Breast epithelium (tissue), 4 donors: ENCODE data around the gene RBM15. TPM values are rescaled to one million over a fixed set of nuclear protein-coding genes. Genes with fewer than 3 reads are reported as not detected.

Experiments
- DNase-seq, 2 donors: peaks; one replicate each; pipeline ENCODE4 v3.0.0-alpha.2; 2019; ENCODE audit warnings: low spot score in 2 of 2
- H3K27ac ChIP-seq, 2 donors: fragments of 200-600 bp; sonication (generic) in 1 of 2; one replicate each; pipeline ENCODE4 v1.5.1; 2016 to 2019; ENCODE audit warnings: mild to moderate bottlenecking in 1 of 2
- H3K27me3 ChIP-seq, 2 donors: fragments of 200-600 bp; sonication (generic) in 1 of 2; one replicate each; pipeline versions ENCODE4 v1.5.1 to v1.6.0; 2017 to 2019; ENCODE audit warnings: control low read depth in 1 of 2, mild to moderate bottlenecking in 1 of 2
- H3K36me3 ChIP-seq: fragments of 200-600 bp; one replicate; pipeline ENCODE4 v1.5.1; 2019
- H3K4me1 ChIP-seq, 2 donors: fragments of 200-600 bp; sonication (generic); one replicate each; pipeline ENCODE4 v1.5.1; 2016 to 2019; ENCODE audit warnings: control low read depth in 1 of 2
- H3K4me3 ChIP-seq, 3 donors: fragments of 200-600 bp; sonication (generic); 1 replicate in 2 of 3; 2 replicates in 1 of 3; pipeline ENCODE4 v1.5.1; 2016 to 2019; ENCODE audit warnings: mild to moderate bottlenecking in 3 of 3, moderate library complexity in 2 of 3
- H3K9me3 ChIP-seq, 2 donors: fragments of 200-600 bp; sonication (generic) in 1 of 2; one replicate each; pipeline ENCODE4 v1.5.1; 2016 to 2019; ENCODE audit warnings: control low read depth in 1 of 2
- CTCF ChIP-seq, 3 donors: fragments of 450-650 bp; IDR thresholded peaks; one replicate each; pipeline ENCODE4 v1.5.1; 2016 to 2017; ENCODE audit warnings: antibody characterized with exemption in 3 of 3, mild to moderate bottlenecking in 3 of 3, moderate library complexity in 3 of 3
- POLR2A ChIP-seq: fragments of 450-650 bp; IDR thresholded peaks from one replicate; pipeline ENCODE4 v1.6.1; 2016; ENCODE audit warnings: antibody characterized with exemption, mild to moderate bottlenecking, moderate library complexity
- POLR2AphosphoS5 ChIP-seq, 3 donors: sonication (generic); formaldehyde crosslinking; IDR thresholded peaks; one replicate each; pipeline ENCODE4 v1.6.1; 2017; ENCODE audit warnings: antibody characterized with exemption in 3 of 3
- intact Hi-C: fragments of 100-400 bp; cut with DNase I; formaldehyde crosslinking; loops from one replicate; pipeline ENCODE4 v1.15.1; 2023; ENCODE audit warnings: low total_unique reads
- total RNA-seq, 3 donors: library from RNA; depleted of rRNA; stranded (reverse); fragments of >200 nt; gene quantifications; one replicate each; pipeline ENCODE4 v1.1.0, GENCODE V29; 2016

Gene RBM15
- total RNA-seq, 3 donors from 2014 or later, result 33.4 to 47.1 (median 35.4) TPM

- H3K9me3 ChIP-seq, result no peaks in the 10 kb centered on the region
- DNase-seq, result no peak
- no peaks in the 10 kb centered on the region for H3K4me1 ChIP-seq
- H3K4me3 ChIP-seq, result no peak overlapping the region
- no peak overlapping the region for H3K27ac ChIP-seq
- H3K27me3 ChIP-seq, result no peaks in the 10 kb centered on the region
- intact Hi-C loops, result no loop called here
- H3K36me3 ChIP-seq, result no peaks in the 10 kb centered on the region
- TF ChIP-seq POLR2A, result no peak
- TF ChIP-seq CTCF (IDR thresholded peaks at IDR 0.05), result no peak
- no peak for TF ChIP-seq POLR2AphosphoS5 (IDR thresholded peaks at IDR 0.05)
Measured at GRCh38 chr1:110393286-110393685, 54.1 kb downstream of the RBM15 start.

GRCh38 chr1:110393691-110394492 is 54.7 kb downstream of the RBM15 start:
- Histone ChIP-seq H3K4me1 (no peaks in the 10 kb centered on the region), H3K27me3 (no peaks in the 10 kb centered on the region), H3K27ac (no peak overlapping the region), H3K36me3 (no peaks in the 10 kb centered on the region), H3K4me3 (no peak overlapping the region), H3K9me3 (no peaks in the 10 kb centered on the region)
- TF ChIP-seq CTCF (IDR thresholded peaks at IDR 0.05) (no peak), POLR2A (no peak), POLR2AphosphoS5 (IDR thresholded peaks at IDR 0.05) (no peak)
- DNase-seq, result no peak
- intact Hi-C loops, result no loop called here

GRCh38 chr1:110394493-110394820 is 55.3 kb downstream of the RBM15 start:
- DNase-seq, result no peak

More at GRCh38 chr1:110394493-110394820, 55.3 kb downstream of the RBM15 start:
- TF ChIP-seq POLR2AphosphoS5 (IDR thresholded peaks at IDR 0.05) (no peak), POLR2A (no peak), CTCF (IDR thresholded peaks at IDR 0.05) (no peak)
- Histone ChIP-seq H3K27me3 (no peaks in the 10 kb centered on the region), H3K4me3 (no peak overlapping the region), H3K27ac (no peak overlapping the region), H3K36me3 (no peaks in the 10 kb centered on the region), H3K9me3 (no peaks in the 10 kb centered on the region), H3K4me1 (no peaks in the 10 kb centered on the region)
- intact Hi-C loops, result no loop called here

Other genes starting within 250 kb of the RBM15 start
- 1 to 10 TPM in 1 of 3 donors, under 1 TPM in 2; 0.29 to 1.6 (median 0.96) TPM for gene UBL4B, start 226.9 kb upstream of the RBM15 start, total RNA-seq
- under 1 TPM; under 0.01 to 0.29 (median under 0.01) TPM for gene SLC6A17, start 188.9 kb upstream of the RBM15 start, total RNA-seq
- 10 to 100 TPM in 1 of 3 donors, 1 to 10 TPM in 2; 3.8 to 12.6 (median 5.2) TPM for gene KCNC4, start 129.1 kb upstream of the RBM15 start, total RNA-seq
- 10 to 100 TPM in 2 of 3 donors, under 1 TPM in 1; 0.96 to 31.5 (median 14.4) TPM for gene SLC16A4, start 51.6 kb downstream of the RBM15 start, total RNA-seq
- 100 to 1,000 TPM; 102 to 117 (median 109) TPM for gene LAMTOR5, start 68.3 kb downstream of the RBM15 start, total RNA-seq
- gene PROK1, start 111.8 kb downstream of the RBM15 start, total RNA-seq, result 10 to 100 TPM in 1 of 3 donors, under 1 TPM in 2; 0.66 to 42.9 (median 0.73) TPM
- not detected for gene KCNA10, start 179.8 kb downstream of the RBM15 start, total RNA-seq